CMK (cell line): Measurements from ENCODE around the gene LMNA.
"Not testable (repeated sequence)": the region's sequence is repeated elsewhere in the genome, so short reads cannot be mapped to it uniquely, and the experiment has no call there.

Source experiments
- DNase-seq: peaks from one replicate; pipeline ENCODE4 v3.0.0-alpha.2; 2010; ENCODE audit warnings: low read depth

LMNA gene

GRCh38 chr1:156164125-156164831 lies 49.8 kb downstream of the LMNA start:
- DNase-seq: no peak

GRCh38 chr1:156165083-156165482 lies 50.6 kb downstream of the LMNA start:
- no peak for DNase-seq

- no peak for DNase-seq
These were observed 53.0 kb downstream of the LMNA start for GRCh38 chr1:156167536-156167935.

- no peak for DNase-seq
These were observed 58.4 kb downstream of the LMNA start for GRCh38 chr1:156172696-156173470.

GRCh38 chr1:156176610-156177210 lies 62.2 kb downstream of the LMNA start:
- DNase-seq: no peak

GRCh38 chr1:156177919-156178654 lies 63.6 kb downstream of the LMNA start:
- DNase-seq: peak; percentile 81

GRCh38 chr1:156180471-156180870 lies 66.0 kb downstream of the LMNA start:
- DNase-seq: no peak

GRCh38 chr1:156181391-156181924 lies 66.9 kb downstream of the LMNA start:
- DNase-seq: not testable (repeated sequence)

GRCh38 chr1:156182010-156182779 lies 67.7 kb downstream of the LMNA start:
- not testable (repeated sequence) for DNase-seq

GRCh38 chr1:156186347-156187177 lies 72.1 kb downstream of the LMNA start:
- DNase-seq: not testable (repeated sequence)
